ENCODE results near the gene ZNF215.
"Not testable (repeated sequence)": the region's sequence is repeated elsewhere in the genome, so short reads cannot be mapped to it uniquely, and the experiment has no call there.

ZNF215 gene

DNA sequence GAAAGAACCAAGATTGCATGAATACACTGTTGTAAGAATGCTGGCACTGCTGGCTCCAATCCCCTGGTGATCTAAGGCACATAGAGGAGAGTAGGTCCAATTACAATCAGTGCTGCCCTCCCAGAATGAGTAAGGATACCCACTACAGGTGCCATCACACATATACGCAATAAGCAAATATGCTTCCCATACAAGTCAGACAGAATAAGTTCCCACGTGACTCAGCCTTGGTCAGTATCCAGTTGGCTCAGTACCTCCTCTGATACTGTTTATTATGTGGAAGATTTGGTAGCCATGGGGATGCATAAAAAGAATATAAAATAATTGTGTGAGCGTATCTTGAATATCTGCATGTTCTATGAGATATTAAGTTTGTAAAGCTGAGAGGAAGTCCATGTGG is 14.3 kb upstream of the ZNF215 start:
- no peaks in the 10 kb centered on the region for H3K4me1 ChIP-seq (ENCODE audit: control insufficient read depth, insufficient read depth, low read length)
- H3K27me3 ChIP-seq (ENCODE audit: control insufficient read depth, insufficient read depth, low read length), result no peaks in the 10 kb centered on the region
- no peaks in the 10 kb centered on the region for H3K36me3 ChIP-seq (ENCODE audit: control insufficient read depth, insufficient read depth, low read length)
- no peak overlapping the region for H3K9ac ChIP-seq (ENCODE audit: low read length)
- no peak overlapping the region for H3K27ac ChIP-seq (ENCODE audit: low read depth, low read length)
- H3K4me3 ChIP-seq (ENCODE audit: low read length), result no peak overlapping the region

DNA sequence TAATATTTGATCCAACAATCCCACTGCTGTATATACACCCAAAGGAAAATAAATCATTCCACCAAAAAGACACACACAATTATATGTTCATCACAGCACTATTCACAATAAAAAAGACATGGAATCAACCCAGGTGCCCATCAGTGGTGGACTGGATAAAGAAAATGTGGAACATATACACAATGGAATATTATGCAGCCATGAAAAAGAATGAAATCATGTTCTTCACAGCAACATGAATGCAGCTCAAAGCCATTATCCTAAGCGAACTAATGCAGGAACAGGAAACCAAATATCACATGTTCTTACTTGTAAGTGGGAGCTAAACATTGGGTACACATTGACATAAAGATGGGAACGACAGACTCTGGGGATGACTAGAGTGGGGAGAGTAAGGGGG is 6.5 kb upstream of the ZNF215 start:
- no peak overlapping the region for H3K4me3 ChIP-seq (ENCODE audit: low read length)
- H3K27me3 ChIP-seq (ENCODE audit: control insufficient read depth, insufficient read depth, low read length), result no peaks in the 10 kb centered on the region
- H3K27ac ChIP-seq (ENCODE audit: low read depth, low read length), result no peak overlapping the region
- no peaks in the 10 kb centered on the region for H3K36me3 ChIP-seq (ENCODE audit: control insufficient read depth, insufficient read depth, low read length)
- no peak overlapping the region for H3K9ac ChIP-seq (ENCODE audit: low read length)
- H3K4me1 ChIP-seq (ENCODE audit: control insufficient read depth, insufficient read depth, low read length), result no peaks in the 10 kb centered on the region

DNA sequence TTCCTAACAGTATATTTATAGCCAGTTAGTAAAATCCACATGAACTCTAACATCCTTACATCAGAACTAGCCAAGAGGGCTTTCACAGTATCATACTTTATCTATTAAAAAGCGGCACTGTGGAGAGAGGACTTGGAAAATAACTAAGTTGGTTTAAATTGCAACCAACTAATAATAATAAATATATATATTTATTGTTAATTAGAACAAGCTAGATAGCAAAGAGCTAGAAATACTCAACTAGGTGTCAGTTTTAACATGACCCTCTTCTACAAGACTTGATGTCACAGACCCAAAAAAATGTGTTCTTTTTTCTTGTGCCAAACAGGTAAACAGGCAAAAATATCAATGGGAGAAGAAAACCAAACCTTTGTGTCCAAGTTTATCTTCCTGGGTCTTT is 5.5 kb upstream of the ZNF215 start, which contains the start of gene OR2D3:
TSS of gene OR2D3 (plus strand) at position 301 of the 400 bp plus-strand sequence. CDS start at position 301, 0 bp downstream.
- no peaks in the 10 kb centered on the region for H3K27me3 ChIP-seq (ENCODE audit: control insufficient read depth, insufficient read depth, low read length)
- no peak within 1 kb of the TSS for H3K4me3 ChIP-seq (ENCODE audit: low read length)
- no peaks in the 10 kb centered on the region for H3K4me1 ChIP-seq (ENCODE audit: control insufficient read depth, insufficient read depth, low read length)
- H3K9ac ChIP-seq (ENCODE audit: low read length), result no peak within 1 kb of the TSS
- no peak within 1 kb of the TSS for H3K27ac ChIP-seq (ENCODE audit: low read depth, low read length)
- H3K36me3 ChIP-seq (ENCODE audit: control insufficient read depth, insufficient read depth, low read length), result no peaks in the 10 kb centered on the region

DNA sequence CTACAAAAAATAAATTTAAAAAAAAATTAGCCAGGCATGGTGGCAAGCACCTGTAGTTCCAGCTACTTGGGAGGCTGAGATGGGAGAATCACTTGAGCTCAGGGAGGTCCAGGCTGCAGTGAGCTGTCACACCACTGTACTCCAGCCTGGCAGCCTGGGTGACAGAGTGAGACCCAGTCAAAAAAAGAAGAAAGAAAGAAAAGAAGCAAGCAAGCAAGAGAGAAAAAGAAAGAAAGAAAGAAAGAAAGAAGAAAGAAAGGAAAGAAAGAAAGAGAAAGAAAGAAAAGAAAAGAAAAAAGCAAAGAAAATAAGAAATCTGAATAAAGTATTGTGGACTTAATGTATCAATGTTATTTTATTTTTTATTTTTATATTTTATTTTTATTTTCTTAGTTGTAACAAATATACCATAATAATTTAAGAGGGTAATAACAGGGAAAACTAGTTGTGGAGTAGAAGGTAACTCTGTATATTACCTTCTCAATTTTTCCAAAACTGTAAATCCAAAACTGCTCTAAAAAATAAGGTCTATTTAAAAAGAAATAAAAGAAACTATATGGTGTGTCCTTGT is 1.1 kb upstream of the ZNF215 start:
- no peak overlapping the region for H3K4me3 ChIP-seq (ENCODE audit: low read length)

DNA sequence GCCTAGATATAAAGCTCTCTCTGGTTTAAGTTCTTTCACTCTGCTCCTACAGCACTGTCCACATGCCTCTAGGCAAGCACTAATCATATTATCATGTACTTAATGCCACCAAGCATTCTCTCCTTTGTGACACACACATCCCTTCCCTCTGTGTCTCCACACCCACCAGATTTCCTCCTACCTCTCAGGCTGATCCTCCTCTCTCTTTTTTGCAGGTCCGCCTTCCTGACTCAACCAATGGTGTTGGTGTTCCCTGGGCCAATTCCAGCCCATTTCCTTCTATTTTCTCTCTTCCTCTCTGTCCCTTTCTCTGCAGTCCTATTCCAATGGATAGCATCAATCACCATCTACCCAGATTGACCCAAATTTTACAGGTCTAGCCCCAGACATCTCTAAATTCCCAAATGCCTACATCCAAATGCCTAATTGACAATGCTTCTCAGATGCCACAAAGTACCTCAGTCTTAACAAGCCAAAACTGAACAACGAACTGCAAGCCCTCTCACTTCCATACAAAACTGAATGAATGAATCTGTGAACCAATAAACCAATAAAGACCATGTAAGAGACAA is 504 bp upstream of the ZNF215 start:
- H3K27me3 ChIP-seq (ENCODE audit: control insufficient read depth, insufficient read depth, low read length), result no peaks in the 10 kb centered on the region
- peaks cover 2% of the 10 kb centered on the region for H3K4me1 ChIP-seq (ENCODE audit: control insufficient read depth, insufficient read depth, low read length)
- H3K9ac ChIP-seq (ENCODE audit: low read length), result no peak overlapping the region
- H3K27ac ChIP-seq (ENCODE audit: low read depth, low read length), result no peak overlapping the region
- peak overlapping the region; percentile 78 for H3K4me3 ChIP-seq (ENCODE audit: low read length)
- H3K36me3 ChIP-seq (ENCODE audit: control insufficient read depth, insufficient read depth, low read length), result no peaks in the 10 kb centered on the region

More for the DNA sequence above, 1.1 kb upstream of the ZNF215 start:
- H3K9ac ChIP-seq (ENCODE audit: low read length), result no peak overlapping the region
- H3K27me3 ChIP-seq (ENCODE audit: control insufficient read depth, insufficient read depth, low read length), result no peaks in the 10 kb centered on the region
- H3K36me3 ChIP-seq (ENCODE audit: control insufficient read depth, insufficient read depth, low read length), result no peaks in the 10 kb centered on the region
- H3K27ac ChIP-seq (ENCODE audit: low read depth, low read length), result no peak overlapping the region
- H3K4me1 ChIP-seq (ENCODE audit: control insufficient read depth, insufficient read depth, low read length), result peaks cover 2% of the 10 kb centered on the region

DNA sequence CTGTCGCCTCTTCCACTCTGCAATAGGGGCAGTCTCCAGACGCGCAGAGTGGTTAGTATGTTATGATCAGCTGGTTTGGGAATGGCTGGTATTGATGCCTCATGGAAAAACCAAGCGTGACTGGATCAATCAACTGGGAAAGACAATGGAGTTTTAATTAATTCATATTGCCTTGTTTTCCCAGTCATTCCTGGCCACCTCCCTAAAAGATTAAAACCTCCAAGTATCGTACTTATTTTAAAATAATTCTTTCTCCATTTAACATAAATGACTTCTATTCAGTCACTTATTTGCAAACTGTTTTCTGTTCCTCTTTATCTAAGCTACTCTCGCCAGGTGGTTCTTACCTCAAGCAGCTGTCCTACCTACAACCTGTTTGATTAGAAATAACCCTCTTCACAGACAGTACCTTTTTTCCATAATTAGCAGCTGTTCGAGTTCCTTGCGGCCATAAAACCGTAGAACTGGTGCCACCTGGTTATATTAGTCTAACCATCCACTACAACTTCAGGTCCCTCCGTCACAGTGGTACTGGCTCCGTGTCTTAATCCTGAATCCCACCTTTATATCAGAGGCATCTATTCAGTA is 898 bp downstream of the ZNF215 start:
- Histone ChIP-seq H3K4me3 (ENCODE audit: low read length) (peak overlapping the region; percentile 78), H3K9ac (ENCODE audit: low read length) (no peak overlapping the region), H3K27me3 (ENCODE audit: control insufficient read depth, insufficient read depth, low read length) (no peaks in the 10 kb centered on the region), H3K36me3 (ENCODE audit: control insufficient read depth, insufficient read depth, low read length) (no peaks in the 10 kb centered on the region), H3K4me1 (ENCODE audit: control insufficient read depth, insufficient read depth, low read length) (peaks cover 2% of the 10 kb centered on the region), H3K27ac (ENCODE audit: low read depth, low read length) (no peak overlapping the region)

DNA sequence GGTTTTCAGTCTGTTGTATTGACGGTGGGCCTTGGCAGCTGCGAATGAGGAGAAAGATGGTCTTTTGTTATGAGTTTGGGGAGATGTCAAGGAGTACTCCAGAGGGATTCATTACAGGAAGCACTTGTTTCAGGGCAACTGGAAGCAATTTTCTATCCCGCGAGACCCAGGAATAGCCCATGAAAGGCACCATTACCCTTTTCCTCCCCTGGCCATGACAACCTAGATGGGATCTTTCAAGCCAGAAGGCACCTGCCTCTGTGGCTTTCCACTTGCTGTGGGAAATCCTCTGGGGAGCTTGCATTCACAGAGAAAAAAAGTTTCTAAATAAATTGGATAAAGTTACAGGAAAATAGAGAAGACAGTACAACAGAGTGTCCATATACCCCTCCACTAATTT is 2.7 kb downstream of the ZNF215 start:
- Histone ChIP-seq H3K27me3 (ENCODE audit: control insufficient read depth, insufficient read depth, low read length) (no peaks in the 10 kb centered on the region), H3K9ac (ENCODE audit: low read length) (no peak overlapping the region), H3K4me3 (ENCODE audit: low read length) (no peak overlapping the region), H3K36me3 (ENCODE audit: control insufficient read depth, insufficient read depth, low read length) (no peaks in the 10 kb centered on the region), H3K27ac (ENCODE audit: low read depth, low read length) (no peak overlapping the region), H3K4me1 (ENCODE audit: control insufficient read depth, insufficient read depth, low read length) (peaks cover 2% of the 10 kb centered on the region)

DNA sequence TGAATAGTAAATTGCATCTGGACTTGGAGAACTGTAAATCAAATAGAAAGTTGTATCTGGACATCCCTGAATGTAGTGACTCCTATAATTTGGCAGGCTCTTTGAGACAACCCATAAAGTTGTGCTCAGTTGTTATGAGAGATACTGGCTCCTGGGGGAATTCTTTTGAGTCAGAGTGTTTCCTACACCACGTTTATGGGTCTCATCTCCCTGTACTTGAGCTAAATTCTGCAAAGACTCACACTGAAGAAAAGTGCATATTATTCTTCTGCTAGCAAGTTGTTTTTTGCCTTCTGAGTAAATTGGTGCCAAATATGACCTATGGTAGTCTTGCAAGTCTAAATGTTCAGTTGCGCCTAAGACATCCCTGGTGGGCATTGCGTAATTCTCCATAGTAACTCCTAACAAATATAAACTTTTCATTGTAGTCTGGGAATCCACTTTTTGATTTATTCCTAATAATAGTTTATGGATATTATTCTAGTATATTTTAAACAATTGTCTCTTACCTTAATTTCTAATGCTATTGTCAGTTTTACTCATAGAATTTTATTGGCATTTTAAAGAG is 5.0 kb downstream of the ZNF215 start:
- H3K4me1 ChIP-seq (ENCODE audit: control insufficient read depth, insufficient read depth, low read length), result peaks cover 2% of the 10 kb centered on the region
- no peak overlapping the region for H3K4me3 ChIP-seq (ENCODE audit: low read length)
- H3K36me3 ChIP-seq (ENCODE audit: control insufficient read depth, insufficient read depth, low read length), result no peaks in the 10 kb centered on the region
- H3K27me3 ChIP-seq (ENCODE audit: control insufficient read depth, insufficient read depth, low read length), result no peaks in the 10 kb centered on the region
- H3K9ac ChIP-seq (ENCODE audit: low read length), result no peak overlapping the region
- H3K27ac ChIP-seq (ENCODE audit: low read depth, low read length), result no peak overlapping the region

DNA sequence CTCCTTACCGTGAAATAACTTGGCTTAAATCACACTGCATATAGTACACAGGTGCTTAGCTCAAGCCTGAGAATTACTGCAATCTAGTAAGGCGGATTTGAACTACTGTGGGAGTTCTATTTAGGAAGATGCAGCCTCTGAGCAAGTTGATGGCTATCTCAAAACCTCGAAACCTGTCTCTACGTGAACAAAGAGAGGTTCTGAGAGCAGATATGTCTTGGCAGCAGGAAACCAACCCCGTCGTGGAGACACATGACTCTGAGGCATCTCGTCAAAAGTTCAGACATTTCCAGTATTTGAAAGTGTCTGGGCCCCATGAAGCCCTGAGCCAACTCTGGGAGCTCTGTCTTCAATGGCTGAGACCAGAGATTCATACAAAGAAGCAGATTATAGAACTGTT is 5.9 kb downstream of the ZNF215 start:
- Histone ChIP-seq H3K36me3 (ENCODE audit: control insufficient read depth, insufficient read depth, low read length) (no peaks in the 10 kb centered on the region), H3K4me1 (ENCODE audit: control insufficient read depth, insufficient read depth, low read length) (no peaks in the 10 kb centered on the region), H3K4me3 (ENCODE audit: low read length) (no peak overlapping the region), H3K9ac (ENCODE audit: low read length) (no peak overlapping the region), H3K27me3 (ENCODE audit: control insufficient read depth, insufficient read depth, low read length) (no peaks in the 10 kb centered on the region), H3K27ac (ENCODE audit: low read depth, low read length) (no peak overlapping the region)

DNA sequence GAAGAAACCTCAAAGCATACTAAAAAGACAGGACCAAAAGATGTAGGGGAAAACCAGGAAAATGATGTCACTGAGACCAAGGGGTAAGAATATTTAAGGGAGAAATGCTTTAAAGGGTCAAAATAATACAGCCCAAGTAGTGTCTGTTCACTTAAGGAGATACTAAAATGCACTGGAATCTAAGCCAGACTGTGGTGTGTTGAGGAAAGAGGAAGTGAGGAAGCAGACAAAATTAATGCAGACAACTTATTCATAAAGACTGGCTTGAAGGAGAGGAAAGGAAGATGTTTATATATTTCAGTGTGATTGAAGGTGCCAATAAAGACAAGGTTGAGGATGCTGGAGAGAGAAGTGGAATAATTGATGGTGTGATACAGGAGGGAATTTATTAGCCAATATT is 15.7 kb downstream of the ZNF215 start:
- H3K36me3 ChIP-seq (ENCODE audit: control insufficient read depth, insufficient read depth, low read length), result no peaks in the 10 kb centered on the region
- H3K9ac ChIP-seq (ENCODE audit: low read length), result no peak overlapping the region
- no peak overlapping the region for H3K27ac ChIP-seq (ENCODE audit: low read depth, low read length)
- no peaks in the 10 kb centered on the region for H3K4me1 ChIP-seq (ENCODE audit: control insufficient read depth, insufficient read depth, low read length)
- no peaks in the 10 kb centered on the region for H3K27me3 ChIP-seq (ENCODE audit: control insufficient read depth, insufficient read depth, low read length)
- no peak overlapping the region for H3K4me3 ChIP-seq (ENCODE audit: low read length)

DNA sequence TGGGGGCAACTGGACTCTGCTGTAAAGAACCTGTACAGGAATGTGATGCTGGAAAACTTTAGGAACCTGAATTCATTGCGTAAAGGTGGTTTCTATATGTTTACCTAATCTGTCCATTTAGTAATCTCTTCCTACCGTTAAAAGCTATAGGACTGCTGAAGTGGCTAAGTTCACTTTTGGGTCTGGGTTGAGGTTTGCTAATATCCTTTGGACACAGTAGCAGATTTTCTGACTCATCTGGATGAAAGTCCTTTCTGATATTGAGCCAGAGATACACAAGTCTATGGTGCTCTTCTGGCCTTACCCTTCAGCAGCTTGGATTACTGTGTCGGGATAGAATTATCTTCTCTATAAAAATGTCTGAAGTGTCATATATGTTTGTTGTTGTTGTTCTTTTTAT is 16.9 kb downstream of the ZNF215 start:
- Histone ChIP-seq H3K4me3 (ENCODE audit: low read length) (no peak overlapping the region), H3K4me1 (ENCODE audit: control insufficient read depth, insufficient read depth, low read length) (no peaks in the 10 kb centered on the region), H3K27ac (ENCODE audit: low read depth, low read length) (no peak overlapping the region), H3K36me3 (ENCODE audit: control insufficient read depth, insufficient read depth, low read length) (no peaks in the 10 kb centered on the region), H3K27me3 (ENCODE audit: control insufficient read depth, insufficient read depth, low read length) (no peaks in the 10 kb centered on the region), H3K9ac (ENCODE audit: low read length) (no peak overlapping the region)

DNA sequence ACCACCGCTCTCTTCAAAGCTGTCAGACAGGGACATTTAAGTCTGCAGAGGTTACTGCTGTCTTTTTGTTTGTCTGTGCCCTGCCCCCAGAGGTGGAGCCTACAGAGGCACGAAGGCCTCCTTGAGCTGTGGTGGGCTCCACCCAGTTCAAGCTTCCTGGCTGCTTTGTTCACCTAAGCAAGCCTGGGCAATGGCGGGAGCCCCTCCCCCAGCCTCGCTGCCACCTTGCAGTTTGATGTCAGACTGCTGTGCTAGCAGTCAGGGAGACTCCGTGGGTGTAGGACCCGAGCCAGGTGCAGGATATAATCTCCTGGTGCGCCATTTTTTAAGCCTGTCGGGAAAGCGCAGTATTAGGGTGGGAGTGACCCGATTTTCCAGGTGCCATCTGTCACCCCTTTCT is 28.0 kb downstream of the ZNF215 start:
- H3K4me1 ChIP-seq (ENCODE audit: control insufficient read depth, insufficient read depth, low read length); H3K36me3 ChIP-seq (ENCODE audit: control insufficient read depth, insufficient read depth, low read length); H3K9ac ChIP-seq (ENCODE audit: low read length); H3K27me3 ChIP-seq (ENCODE audit: control insufficient read depth, insufficient read depth, low read length); H3K4me3 ChIP-seq (ENCODE audit: low read length); H3K27ac ChIP-seq (ENCODE audit: low read depth, low read length): not testable (repeated sequence)

DNA sequence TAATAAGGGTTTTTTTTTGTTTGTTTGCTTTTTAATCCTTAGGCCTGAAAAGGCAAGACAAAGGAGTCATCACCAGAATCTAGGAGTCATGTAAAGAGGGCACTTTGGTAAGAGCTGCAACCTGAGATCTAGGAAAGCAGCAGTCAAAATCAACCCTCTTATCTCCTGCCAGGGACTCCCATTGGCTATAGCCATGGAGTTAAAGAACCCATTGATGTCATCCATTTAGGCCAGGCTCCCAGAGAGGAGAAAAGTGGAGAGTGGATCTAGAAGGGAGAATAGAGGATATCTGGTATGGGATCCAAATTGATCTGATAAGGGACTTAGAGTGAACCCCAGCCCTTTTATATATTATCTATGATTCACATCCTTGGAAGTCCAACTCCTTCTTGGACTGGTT is 35.9 kb downstream of the ZNF215 start:
- Histone ChIP-seq H3K9ac (ENCODE audit: low read length) (no peak overlapping the region), H3K36me3 (ENCODE audit: control insufficient read depth, insufficient read depth, low read length) (no peaks in the 10 kb centered on the region), H3K27ac (ENCODE audit: low read depth, low read length) (no peak overlapping the region), H3K4me3 (ENCODE audit: low read length) (no peak overlapping the region), H3K27me3 (ENCODE audit: control insufficient read depth, insufficient read depth, low read length) (no peaks in the 10 kb centered on the region), H3K4me1 (ENCODE audit: control insufficient read depth, insufficient read depth, low read length) (no peaks in the 10 kb centered on the region)
